DND-41 (cell line): ENCODE data around the gene ANKRD55.

Experiments
- CTCF ChIP-seq: IDR thresholded peaks from 2 replicates; pipeline ENCODE4 v1.5.1; 2012; ENCODE audit warnings: borderline replicate concordance, low read length, moderate library complexity, mild to moderate bottlenecking; ENCODE audit not compliant: poor library complexity, severe bottlenecking; ENCODE audit errors: extremely low read depth
- EZH2 ChIP-seq: IDR thresholded peaks from 3 replicates; pipeline ENCODE4 v1.6.1; 2012; ENCODE audit warnings: borderline replicate concordance, low read depth, mild to moderate bottlenecking, moderate library complexity, low read length, inconsistent platforms; ENCODE audit not compliant: severe bottlenecking

- TF ChIP-seq EZH2, result no peak
- TF ChIP-seq CTCF, result no peak
These were observed 90.9 kb downstream of the ANKRD55 start for GRCh38 chr5:56142233-56142613.
